ENCODE data around the gene CHN2. TPM values are rescaled to one million over a fixed set of nuclear protein-coding genes. Genes with fewer than 3 reads are reported as not detected.

CHN2 gene
- total RNA-seq, 1 donor from 2014 or later, result 56.5 TPM

- no peak for ATAC-seq
Measured at GRCh38 chr7:29302666-29303395, 108.3 kb downstream of the CHN2 start.

GRCh38 chr7:29304756-29305155 is 110.2 kb downstream of the CHN2 start:
- ATAC-seq, result peak; percentile 64
- no peak for DNase-seq (ENCODE audit: low spot score)

More at GRCh38 chr7:29302666-29303395, 108.3 kb downstream of the CHN2 start:
- DNase-seq (ENCODE audit: low spot score), result no peak

GRCh38 chr7:29306319-29306991 is 111.9 kb downstream of the CHN2 start:
- DNase-seq (ENCODE audit: low spot score), result no peak

GRCh38 chr7:29308424-29308823 is 113.8 kb downstream of the CHN2 start:
- ATAC-seq (no peak), DNase-seq (ENCODE audit: low spot score) (no peak)

More at GRCh38 chr7:29306319-29306991, 111.9 kb downstream of the CHN2 start:
- ATAC-seq, result no peak

GRCh38 chr7:29309041-29309854 is 114.7 kb downstream of the CHN2 start:
- ATAC-seq (peak; percentile 47), DNase-seq (ENCODE audit: low spot score) (no peak)

- DNase-seq (ENCODE audit: low spot score), result no peak
- ATAC-seq, result no peak
Measured at GRCh38 chr7:29310625-29311024, 116.0 kb downstream of the CHN2 start.

- no peak for ATAC-seq
- no peak for DNase-seq (ENCODE audit: low spot score)
Measured at GRCh38 chr7:29311314-29311713, 116.7 kb downstream of the CHN2 start.

GRCh38 chr7:29314148-29314547 is 119.6 kb downstream of the CHN2 start:
- no peak for ATAC-seq
- no peak for DNase-seq (ENCODE audit: low spot score)

GRCh38 chr7:29315122-29315891 is 120.7 kb downstream of the CHN2 start:
- ATAC-seq (no peak), DNase-seq (ENCODE audit: low spot score) (no peak)

- ATAC-seq (no peak), DNase-seq (ENCODE audit: low spot score) (no peak)
Measured at GRCh38 chr7:29315892-29316270, 121.3 kb downstream of the CHN2 start.

GRCh38 chr7:29316926-29317325 is 122.4 kb downstream of the CHN2 start:
- ATAC-seq, result no peak

GRCh38 chr7:29318853-29319718 is 124.5 kb downstream of the CHN2 start:
- ATAC-seq (no peak), DNase-seq (ENCODE audit: low spot score) (no peak)

More at GRCh38 chr7:29316926-29317325, 122.4 kb downstream of the CHN2 start:
- DNase-seq (ENCODE audit: low spot score), result no peak

GRCh38 chr7:29319719-29320521 is 125.3 kb downstream of the CHN2 start:
- DNase-seq (ENCODE audit: low spot score) (no peak), ATAC-seq (peak; percentile 49)

- DNase-seq (ENCODE audit: low spot score) (no peak), ATAC-seq (no peak)
Measured at GRCh38 chr7:29320577-29320976, 126.0 kb downstream of the CHN2 start.

- ATAC-seq (no peak), DNase-seq (ENCODE audit: low spot score) (no peak)
Measured at GRCh38 chr7:29322023-29322712, 127.6 kb downstream of the CHN2 start.

GRCh38 chr7:29325476-29325875 is 130.9 kb downstream of the CHN2 start:
- ATAC-seq (no peak), DNase-seq (ENCODE audit: low spot score) (no peak)

- DNase-seq (ENCODE audit: low spot score) (no peak), ATAC-seq (no peak)
Measured at GRCh38 chr7:29326864-29327263, 132.3 kb downstream of the CHN2 start.

GRCh38 chr7:29327455-29327854 is 132.9 kb downstream of the CHN2 start:
- ATAC-seq (no peak), DNase-seq (ENCODE audit: low spot score) (no peak)
